CD4-positive, CD25-positive, alpha-beta regulatory T cell (primary cell): ENCODE data around the gene ITGA3. TPM values are rescaled to one million over a fixed set of nuclear protein-coding genes. Genes with fewer than 3 reads are reported as not detected.

Experiments used
- ATAC-seq, 2 donors: fragments of 150-1000 bp; cut with Tn5 transposase; one replicate each; pipeline ENCODE4 v1.10.0; 2021; ENCODE audit warnings: low read depth in 2 of 2, moderate number of reproducible peaks in 2 of 2, moderate library complexity in 1 of 2
- DNase-seq, 3 donors: peaks; one replicate each; pipeline versions ENCODE4 v3.0.0 to v3.0.0-alpha.2; 2012 to 2022; ENCODE audit warnings: mixed read lengths in 1 of 3
- H3K27ac ChIP-seq: one replicate; pipeline ENCODE4 v1.7.0; 2013; ENCODE audit warnings: mild to moderate bottlenecking, low read length; ENCODE audit not compliant: insufficient read depth, poor library complexity, severe bottlenecking
- H3K27me3 ChIP-seq: one replicate; pipeline ENCODE4 v1.7.0; 2013; ENCODE audit warnings: low read length; ENCODE audit not compliant: control insufficient read depth, insufficient read depth
- H3K36me3 ChIP-seq: one replicate; pipeline ENCODE4 v1.7.0; 2013; ENCODE audit warnings: mild to moderate bottlenecking, low read length, moderate library complexity; ENCODE audit not compliant: control insufficient read depth, insufficient read depth
- H3K4me1 ChIP-seq: 2 replicates; pipeline ENCODE4 v1.7.0; 2013; ENCODE audit warnings: mild to moderate bottlenecking, low read length; ENCODE audit not compliant: insufficient read depth, control insufficient read depth, poor library complexity, severe bottlenecking
- H3K4me3 ChIP-seq: one replicate; pipeline ENCODE4 v1.7.0; 2013; ENCODE audit warnings: low read depth, mild to moderate bottlenecking, low read length, moderate library complexity
- H3K9me3 ChIP-seq, 2 experiments: 1 replicate in 1 of 2; 2 replicates in 1 of 2; pipeline ENCODE4 v1.7.0; 2013; ENCODE audit warnings: low read length in 2 of 2, mild to moderate bottlenecking in 1 of 2, moderate library complexity in 1 of 2; ENCODE audit not compliant: control insufficient read depth in 2 of 2
- H3K27ac Mint-ChIP-seq, 3 donors: one replicate each; pipeline ENCODE4 v1.8.0; 2020 to 2022; ENCODE audit warnings: mild to moderate bottlenecking in 3 of 3, mixed read lengths in 3 of 3, moderate library complexity in 2 of 3
- H3K27me3 Mint-ChIP-seq: one replicate; pipeline ENCODE4 v1.8.0; 2022; ENCODE audit warnings: mild to moderate bottlenecking, mixed read lengths
- H3K36me3 Mint-ChIP-seq: one replicate; pipeline ENCODE4 v1.8.0; 2020; ENCODE audit warnings: mixed read lengths
- H3K4me1 Mint-ChIP-seq, 4 donors: one replicate each; pipeline ENCODE4 v1.8.0; 2020 to 2022; ENCODE audit warnings: mixed read lengths in 4 of 4, mild to moderate bottlenecking in 1 of 4
- H3K4me3 Mint-ChIP-seq, 4 donors: one replicate each; pipeline ENCODE4 v1.8.0; 2020 to 2022; ENCODE audit warnings: mild to moderate bottlenecking in 4 of 4, mixed read lengths in 4 of 4, moderate library complexity in 3 of 4
- H3K9me3 Mint-ChIP-seq, 7 donors: one replicate each; pipeline ENCODE4 v1.8.0; 2020 to 2022; ENCODE audit warnings: mixed read lengths in 7 of 7, mild to moderate bottlenecking in 3 of 7, moderate library complexity in 2 of 7
- polyA plus RNA-seq, 4 donors: library from polyadenylated mRNA; unstranded; fragments of 300-500 nt; fragmentation: Illumina TruSeq; gene quantifications; one replicate each; pipeline ENCODE4 v1.2.3, GENCODE V29; 2021
- total RNA-seq: library from RNA; stranded (reverse); gene quantifications from one replicate; pipeline ENCODE4 v1.2.3, GENCODE V29; 2022

The ITGA3 gene
- total and polyA plus RNA-seq, 5 donors from 2014 or later = 1.7 to 14.4 (median 2.7) TPM

DNA sequence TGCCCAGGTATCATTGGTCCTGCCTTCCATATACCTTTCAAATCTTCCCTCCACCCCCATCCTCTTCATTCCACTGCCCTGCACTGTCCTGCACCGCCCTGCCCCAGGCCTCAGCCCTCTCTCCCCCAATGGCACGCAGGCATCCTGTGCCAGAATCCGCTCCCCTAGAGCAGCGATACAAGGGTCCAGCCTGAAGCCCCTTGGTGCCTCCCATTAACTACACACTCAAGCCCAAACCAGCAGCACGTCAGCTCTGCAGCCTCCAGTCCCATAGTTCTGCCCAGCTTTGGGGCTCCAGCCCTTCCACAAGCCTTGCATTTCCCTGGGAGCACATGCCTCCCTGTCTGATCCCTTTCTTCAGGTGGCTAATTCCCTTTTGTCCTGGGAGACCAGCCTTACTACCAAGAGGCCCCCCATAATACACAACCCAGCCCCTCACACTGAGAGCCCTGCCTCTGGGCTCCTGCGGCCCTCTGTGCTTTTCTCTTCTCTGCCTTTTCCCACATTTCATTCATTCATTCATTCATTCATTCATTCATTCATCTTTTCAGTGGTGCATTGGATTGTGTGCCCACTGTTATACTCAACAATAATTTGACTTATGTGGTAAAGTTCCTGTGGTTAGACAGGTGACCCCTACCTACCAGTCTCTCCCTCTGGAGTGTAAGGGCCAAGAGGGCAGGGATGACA, 34.1 kb upstream of the ITGA3 start:
- peaks cover 15% of the 10 kb centered on the region for H3K27me3 Mint-ChIP-seq

DNA sequence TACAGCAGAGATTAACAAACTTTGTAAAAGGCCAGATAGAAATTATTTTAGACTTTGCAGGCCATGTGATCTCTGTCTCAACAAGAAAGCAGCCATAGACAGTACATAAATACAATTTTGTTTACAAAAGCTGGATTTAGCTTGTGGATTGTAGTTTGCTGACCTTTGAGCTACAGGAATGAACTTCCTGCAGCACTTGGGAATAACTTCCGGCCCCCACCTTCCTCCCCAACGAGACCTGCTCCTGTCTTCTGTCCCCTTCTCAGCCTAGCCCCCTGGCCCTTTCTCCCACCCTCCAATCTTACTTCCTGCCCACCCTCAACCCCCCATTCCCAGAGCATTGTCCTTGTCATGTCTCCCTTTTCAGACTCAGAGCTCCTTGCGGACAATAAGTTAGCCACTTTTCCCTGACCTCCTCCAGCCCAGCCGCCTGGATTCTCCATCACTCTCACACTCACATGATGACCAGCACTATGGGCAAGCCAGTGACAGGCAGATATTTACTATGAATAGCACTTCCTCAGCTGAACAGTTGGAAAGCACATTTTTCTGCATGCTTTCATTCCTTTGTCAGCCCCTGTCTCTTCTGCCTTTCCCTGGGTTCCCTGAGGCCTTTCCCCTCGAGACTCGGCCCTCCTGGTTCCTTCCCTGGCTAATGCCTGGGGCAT, 33.3 kb upstream of the ITGA3 start:
- H3K4me1 ChIP-seq = peaks cover 8% of the 10 kb centered on the region
- Mint-ChIP-seq H3K9me3 (no peaks in the 10 kb centered on the region), H3K4me3 (no peak overlapping the region), H3K27ac (no peak overlapping the region), H3K36me3 (no peaks in the 10 kb centered on the region), H3K4me1 (peaks cover 0 to 10% (median 0%) of the 10 kb centered on the region in 4 donors), H3K27me3 (peaks cover 14% of the 10 kb centered on the region)
- no peak overlapping the region for H3K4me3 ChIP-seq
- H3K9me3 ChIP-seq = peaks cover 0 to 2% of the 10 kb centered on the region in 2 experiments
- no peak for DNase-seq
- ATAC-seq = no peak
- H3K27me3 ChIP-seq = no peaks in the 10 kb centered on the region
- no peaks in the 10 kb centered on the region for H3K36me3 ChIP-seq
- no peak overlapping the region for H3K27ac ChIP-seq

More for the DNA sequence above, 34.1 kb upstream of the ITGA3 start:
- Histone ChIP-seq H3K27me3 (no peaks in the 10 kb centered on the region), H3K4me1 (no peaks in the 10 kb centered on the region), H3K9me3 (peaks cover 0 to 2% of the 10 kb centered on the region in 2 experiments), H3K4me3 (no peak overlapping the region), H3K36me3 (no peaks in the 10 kb centered on the region), H3K27ac (no peak overlapping the region)
- Mint-ChIP-seq H3K27ac (peak overlapping the region in 1 of 3 donors; percentile 1), H3K4me3 (no peak overlapping the region), H3K36me3 (no peaks in the 10 kb centered on the region), H3K9me3 (no peaks in the 10 kb centered on the region), H3K4me1 (peaks cover 0 to 4% (median 0%) of the 10 kb centered on the region in 4 donors)
- no peak for DNase-seq
- no peak for ATAC-seq

DNA sequence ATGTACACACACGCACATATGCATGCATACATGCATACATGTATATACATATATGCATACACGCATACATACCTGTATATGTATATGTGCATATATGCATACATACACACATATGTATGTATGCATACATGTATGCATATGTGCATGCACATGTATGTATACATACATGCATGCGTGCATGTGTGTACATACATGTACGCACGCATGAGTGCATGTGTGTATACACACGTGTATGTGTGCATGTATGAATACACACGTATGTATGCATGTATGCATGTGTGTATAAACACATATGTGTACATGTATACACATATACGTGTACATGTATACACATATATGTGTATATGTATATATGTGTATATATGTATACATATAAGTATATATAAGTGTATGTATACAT, 32.4 kb upstream of the ITGA3 start:
- H3K4me1 ChIP-seq = peaks cover 9% of the 10 kb centered on the region
- no peaks in the 10 kb centered on the region for H3K9me3 ChIP-seq
- no peaks in the 10 kb centered on the region for H3K27me3 ChIP-seq
- Mint-ChIP-seq H3K36me3 (no peaks in the 10 kb centered on the region), H3K4me1 (peaks cover 0 to 13% (median 1%) of the 10 kb centered on the region in 4 donors), H3K9me3 (no peaks in the 10 kb centered on the region), H3K27me3 (peaks cover 15% of the 10 kb centered on the region), H3K27ac (no peak overlapping the region), H3K4me3 (no peak overlapping the region)
- H3K27ac ChIP-seq = no peak overlapping the region
- ATAC-seq = no peak
- DNase-seq = no peak
- no peak overlapping the region for H3K4me3 ChIP-seq
- H3K36me3 ChIP-seq = no peaks in the 10 kb centered on the region

DNA sequence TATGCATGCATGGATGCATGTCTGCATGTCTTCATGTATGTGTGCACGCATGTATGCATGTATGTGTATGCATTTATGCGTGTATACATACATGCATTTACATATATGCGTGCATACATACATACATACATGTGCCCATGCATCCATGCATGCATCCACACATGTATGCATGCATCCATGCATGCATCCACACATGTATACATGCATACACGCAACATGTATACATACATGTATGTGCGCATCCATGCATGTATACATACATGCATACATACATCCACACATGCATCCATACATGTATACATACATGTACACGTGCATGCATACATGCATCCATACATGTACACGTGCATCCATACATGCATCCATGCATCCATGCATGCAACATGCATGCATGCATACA, 31.1 kb upstream of the ITGA3 start:
- Mint-ChIP-seq H3K27me3 (peaks cover 16% of the 10 kb centered on the region), H3K4me3 (no peak overlapping the region), H3K9me3 (no peaks in the 10 kb centered on the region), H3K27ac (no peak overlapping the region), H3K36me3 (no peaks in the 10 kb centered on the region), H3K4me1 (peaks cover 0 to 19% (median 3%) of the 10 kb centered on the region in 4 donors)
- no peak overlapping the region for H3K27ac ChIP-seq
- H3K9me3 ChIP-seq = no peaks in the 10 kb centered on the region
- no peaks in the 10 kb centered on the region for H3K36me3 ChIP-seq
- DNase-seq (no peak), ATAC-seq (no peak)
- peaks cover 9% of the 10 kb centered on the region for H3K4me1 ChIP-seq
- H3K4me3 ChIP-seq = no peak overlapping the region
- no peaks in the 10 kb centered on the region for H3K27me3 ChIP-seq

DNA sequence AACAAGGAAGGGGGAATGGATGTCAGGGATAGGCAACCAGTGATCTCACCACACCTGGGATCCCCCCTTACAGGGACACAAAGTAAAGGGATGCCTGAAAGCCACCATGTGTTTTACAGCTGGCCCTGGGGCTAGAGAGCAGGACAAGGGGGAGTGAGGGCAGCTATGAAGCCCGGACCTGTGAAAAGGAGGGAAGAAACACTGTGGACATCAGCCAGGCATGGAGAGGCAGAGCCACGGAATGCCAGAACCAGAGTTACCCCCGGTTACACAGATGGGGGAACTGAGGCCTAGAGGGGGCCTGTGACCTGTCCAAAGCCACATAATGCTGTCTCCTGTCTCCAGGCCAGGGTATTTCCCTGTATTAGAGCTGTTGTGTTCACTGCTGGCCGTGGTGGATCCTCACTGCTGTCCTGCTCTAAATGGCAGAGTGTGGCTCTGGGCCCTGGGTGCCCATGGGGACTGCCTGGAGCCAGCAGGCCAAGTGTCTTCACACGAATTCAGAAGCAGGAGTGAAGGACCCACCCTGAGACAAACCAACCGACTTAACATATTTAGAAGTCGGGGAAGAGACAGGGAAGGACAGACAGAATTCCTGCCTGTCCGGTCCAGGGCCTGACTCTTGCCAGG, 29.7 kb upstream of the ITGA3 start:
- H3K27ac ChIP-seq = no peak overlapping the region
- H3K36me3 ChIP-seq = no peaks in the 10 kb centered on the region
- H3K9me3 Mint-ChIP-seq = no peaks in the 10 kb centered on the region
- H3K4me3 ChIP-seq = no peak overlapping the region
- no peak for DNase-seq
- ATAC-seq = no peak
- H3K27me3 Mint-ChIP-seq = peaks cover 17% of the 10 kb centered on the region
- no peak overlapping the region for H3K27ac Mint-ChIP-seq
- H3K4me1 Mint-ChIP-seq = peaks cover 0 to 19% (median 3%) of the 10 kb centered on the region in 4 donors
- H3K27me3 ChIP-seq = no peaks in the 10 kb centered on the region
- peaks cover 9% of the 10 kb centered on the region for H3K4me1 ChIP-seq
- no peaks in the 10 kb centered on the region for H3K36me3 Mint-ChIP-seq
- no peak overlapping the region for H3K4me3 Mint-ChIP-seq
- H3K9me3 ChIP-seq = no peaks in the 10 kb centered on the region

DNA sequence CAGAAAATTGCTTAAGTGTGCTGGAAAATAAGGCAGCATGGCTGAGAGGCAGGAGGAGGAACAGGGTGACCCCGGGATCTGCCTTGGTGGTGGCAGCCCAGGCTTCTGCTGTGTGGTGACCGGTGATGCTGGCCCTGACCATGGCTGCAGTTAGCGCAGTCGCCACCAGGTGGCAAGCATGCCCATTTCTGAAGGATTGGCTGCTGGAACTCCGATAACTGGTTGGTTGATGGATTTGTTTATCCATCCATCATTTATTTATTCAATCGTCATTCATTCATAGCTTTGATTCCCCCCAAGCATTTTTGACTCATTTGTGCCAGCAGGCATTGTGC, 29.1 kb upstream of the ITGA3 start:
- Histone ChIP-seq H3K27me3 (no peaks in the 10 kb centered on the region), H3K4me3 (no peak overlapping the region), H3K27ac (no peak overlapping the region), H3K36me3 (no peaks in the 10 kb centered on the region), H3K9me3 (no peaks in the 10 kb centered on the region), H3K4me1 (peaks cover 9% of the 10 kb centered on the region)
- H3K4me3 Mint-ChIP-seq = no peak overlapping the region
- no peaks in the 10 kb centered on the region for H3K9me3 Mint-ChIP-seq
- H3K27ac Mint-ChIP-seq = no peak overlapping the region
- peaks cover 0 to 19% (median 3%) of the 10 kb centered on the region in 4 donors for H3K4me1 Mint-ChIP-seq
- ATAC-seq (peak; percentile 63 to 67), DNase-seq (peak; percentile 62 to 68 (median 62))
- H3K36me3 Mint-ChIP-seq = no peaks in the 10 kb centered on the region
- peaks cover 21% of the 10 kb centered on the region for H3K27me3 Mint-ChIP-seq

DNA sequence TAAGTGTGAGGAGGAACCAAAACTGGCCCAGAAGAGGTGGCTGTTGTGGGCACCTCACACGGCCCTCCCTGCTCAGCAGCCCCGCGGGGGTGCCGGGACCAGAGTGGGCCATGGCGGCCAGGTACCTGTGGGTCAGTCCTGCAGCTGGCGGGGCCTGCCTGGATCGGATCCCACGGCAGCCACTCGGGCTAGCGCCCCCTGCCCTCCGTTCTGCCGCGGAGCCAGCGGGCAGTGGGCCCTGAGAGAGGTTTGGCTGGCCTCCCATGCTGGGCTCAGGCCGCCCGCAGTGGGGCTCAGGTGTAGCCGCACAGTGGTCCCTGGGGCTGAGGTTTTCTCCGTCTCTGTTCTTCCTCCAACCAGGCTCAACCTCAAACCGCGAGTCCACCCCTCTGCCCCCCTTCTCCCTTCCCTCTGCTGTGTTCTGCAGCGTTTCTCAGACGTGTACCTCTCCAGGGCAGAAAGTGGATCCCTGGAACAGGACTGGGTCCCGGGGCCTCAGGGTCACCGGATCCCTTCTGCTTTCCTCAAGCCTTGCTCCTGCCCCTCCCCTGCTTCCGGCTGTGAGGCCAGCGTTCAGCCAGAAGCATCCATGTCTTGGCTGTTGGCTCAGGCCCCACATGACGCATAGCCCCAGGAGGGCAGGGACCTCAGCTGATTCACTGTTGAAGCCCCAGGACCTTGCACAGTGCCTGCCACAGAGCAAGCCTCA, 28.6 kb upstream of the ITGA3 start:
- no peak overlapping the region for H3K27ac ChIP-seq
- H3K4me1 ChIP-seq = peaks cover 9% of the 10 kb centered on the region
- no peak overlapping the region for H3K4me3 ChIP-seq
- ATAC-seq (peak; percentile 23 to 24), DNase-seq (no peak)
- H3K27me3 Mint-ChIP-seq = peaks cover 21% of the 10 kb centered on the region
- peak overlapping the region in 2 of 4 donors; percentile 41 to 55 for H3K4me3 Mint-ChIP-seq
- no peaks in the 10 kb centered on the region for H3K9me3 ChIP-seq
- no peak overlapping the region for H3K27ac Mint-ChIP-seq
- H3K36me3 Mint-ChIP-seq = no peaks in the 10 kb centered on the region
- H3K4me1 Mint-ChIP-seq = peaks cover 0 to 19% (median 3%) of the 10 kb centered on the region in 4 donors
- no peaks in the 10 kb centered on the region for H3K36me3 ChIP-seq
- no peaks in the 10 kb centered on the region for H3K9me3 Mint-ChIP-seq
- no peaks in the 10 kb centered on the region for H3K27me3 ChIP-seq
